CD4-positive, alpha-beta T cell treated with Interleukin-12 subunit alpha and Interleukin-12 subunit beta, for 1 hour (primary cell): ENCODE data around the gene CACNA1B.

Source experiments
- DNase-seq: peaks from one replicate; pipeline ENCODE4 v3.0.0-alpha.2; 2020

Gene CACNA1B

DNA sequence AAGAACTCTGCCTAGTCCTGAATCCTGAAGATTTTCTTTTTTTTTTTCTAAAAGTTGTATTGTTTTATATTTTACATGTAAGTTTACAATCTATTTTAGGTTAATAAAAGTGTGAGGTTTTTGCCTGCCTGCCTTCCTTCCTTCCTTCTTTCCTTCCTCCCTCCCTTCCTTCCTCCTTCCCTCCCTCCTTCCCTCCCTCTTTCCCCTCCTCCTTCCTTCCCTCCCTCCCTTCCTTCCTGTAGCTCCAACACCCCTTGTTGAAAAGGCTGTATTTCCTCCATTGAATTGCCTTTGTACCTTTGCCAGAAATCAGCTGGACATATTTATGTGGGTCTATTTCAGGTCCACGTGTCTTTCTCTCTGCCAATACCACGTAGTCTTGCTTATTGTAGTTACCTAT is 46.6 kb downstream of the CACNA1B start:
- no peak for DNase-seq

DNA sequence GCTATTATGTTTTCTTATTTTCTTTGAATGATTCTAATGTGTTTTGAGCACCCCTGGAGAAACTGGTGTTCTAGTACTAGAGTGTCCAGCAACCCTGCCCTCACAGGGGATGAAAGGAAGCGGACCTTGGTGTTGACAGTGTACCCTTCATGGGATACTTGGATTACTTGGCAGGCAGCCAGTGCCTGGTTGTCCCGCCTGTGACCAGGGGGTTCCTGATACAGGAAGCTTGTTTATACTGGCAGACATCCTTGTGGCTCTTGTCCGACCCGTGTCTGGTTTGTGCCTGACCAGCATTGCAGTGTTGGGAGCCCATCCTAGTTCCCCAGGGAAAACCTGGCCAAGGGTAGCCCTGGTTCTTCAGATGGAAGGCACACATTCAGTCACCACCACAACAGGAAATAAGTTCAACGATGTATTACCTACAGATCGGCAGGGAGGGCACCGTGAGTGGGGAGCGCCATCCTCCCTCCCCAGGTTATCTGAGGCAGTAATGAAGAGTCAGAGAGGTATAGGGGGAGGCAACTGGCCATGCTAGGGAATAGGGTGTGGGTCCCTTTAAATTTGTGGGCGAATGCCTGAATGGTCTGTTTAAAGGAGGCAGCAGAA is 47.3 kb downstream of the CACNA1B start:
- no peak for DNase-seq

DNA sequence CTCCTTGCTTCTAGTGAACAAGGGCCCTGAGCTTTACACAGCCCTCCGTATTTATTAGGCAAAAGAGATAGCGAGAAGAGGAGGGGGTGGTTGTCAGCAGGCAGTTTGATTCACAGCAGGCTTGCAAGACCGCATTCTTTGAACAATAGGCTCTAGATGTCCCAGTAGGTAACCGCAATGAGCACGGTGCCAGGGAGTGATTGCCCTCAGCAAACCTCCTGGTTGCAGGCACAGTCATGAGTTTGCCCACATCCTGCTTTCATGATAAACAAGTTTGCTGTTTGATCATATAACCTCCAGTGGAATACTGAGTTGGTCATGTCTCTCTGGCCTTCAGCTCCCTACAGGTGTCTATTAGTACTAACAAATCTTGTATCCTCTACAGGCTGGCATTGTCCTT is 66.1 kb downstream of the CACNA1B start:
- no peak for DNase-seq

DNA sequence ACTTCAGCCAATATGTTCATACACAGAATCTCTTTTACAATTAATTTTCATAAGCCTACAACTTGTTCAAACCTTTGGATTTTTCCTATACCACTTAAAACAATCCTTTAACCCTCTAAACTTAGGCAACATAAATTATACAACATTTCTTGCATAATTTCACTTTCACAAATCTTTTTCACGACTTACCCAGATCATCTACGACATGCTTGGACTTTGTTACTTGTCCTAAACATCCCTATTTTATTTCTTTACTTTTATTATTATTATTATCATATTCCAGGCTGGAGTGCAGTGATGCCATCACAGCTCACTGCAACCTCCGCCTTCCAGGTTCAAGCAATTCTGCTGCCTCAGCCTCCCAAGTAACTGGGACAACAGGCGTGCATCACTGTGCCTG is 68.0 kb downstream of the CACNA1B start:
- DNase-seq, result no peak

DNA sequence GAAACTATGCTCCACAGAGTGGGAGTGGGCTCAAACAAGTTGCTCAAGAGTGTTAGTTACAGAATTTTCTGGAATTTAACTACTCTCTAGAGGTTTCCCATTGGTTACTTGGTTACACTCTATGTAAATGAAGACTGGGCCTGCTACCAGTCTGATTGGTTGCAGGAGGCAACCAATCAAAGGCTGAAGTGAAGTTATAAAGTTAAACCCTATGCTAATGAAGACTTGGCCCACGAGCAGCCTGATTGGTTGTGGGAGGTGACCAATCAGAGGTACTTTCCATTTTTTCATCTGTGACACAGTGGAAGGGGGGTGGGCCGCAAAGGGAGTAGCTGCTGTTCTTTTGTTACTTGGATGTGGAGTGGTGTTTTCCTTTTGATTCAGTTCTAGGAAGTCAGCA is 69.4 kb downstream of the CACNA1B start:
- DNase-seq, result no peak

DNA sequence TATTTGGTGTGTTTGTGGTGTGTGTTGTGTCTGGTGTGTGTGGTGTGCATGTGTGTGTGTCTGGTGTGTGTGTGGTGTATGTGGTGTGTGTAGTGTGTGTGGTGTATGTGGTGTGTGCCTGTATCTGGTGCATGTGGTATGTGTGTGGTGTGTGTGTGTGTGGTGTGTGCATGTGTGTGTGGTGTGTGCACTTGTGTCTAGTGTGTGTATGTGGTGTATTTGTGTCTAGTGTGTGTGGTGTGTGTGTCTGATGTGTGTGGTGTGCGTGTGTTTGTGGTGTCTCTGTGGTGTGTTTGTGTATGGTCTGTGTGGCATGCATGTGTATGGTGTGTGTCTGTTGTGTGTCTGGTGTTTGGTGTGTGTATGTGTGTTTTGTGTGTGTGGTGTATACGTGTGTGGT is 71.1 kb downstream of the CACNA1B start:
- no peak for DNase-seq

DNA sequence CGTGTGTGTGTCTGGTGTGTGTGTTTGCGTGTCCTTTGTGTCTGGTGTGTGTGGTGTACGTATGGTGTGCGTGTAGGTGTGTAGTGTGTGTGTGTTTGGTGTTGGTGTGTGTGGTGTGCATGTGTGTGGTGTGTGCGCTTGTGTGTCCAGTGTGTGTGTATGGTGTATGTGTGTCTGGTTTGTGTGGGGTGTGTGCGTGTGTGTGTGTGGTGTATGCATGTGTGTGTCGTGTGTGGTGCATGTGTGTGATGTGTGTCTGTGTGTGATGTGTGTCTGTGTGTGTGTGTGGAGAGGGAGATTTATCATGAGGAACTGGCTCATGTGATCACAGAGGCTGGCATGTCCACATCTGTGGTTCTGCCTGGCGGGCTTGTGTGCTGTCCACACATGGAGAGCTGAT is 71.7 kb downstream of the CACNA1B start:
- DNase-seq, result no peak

DNA sequence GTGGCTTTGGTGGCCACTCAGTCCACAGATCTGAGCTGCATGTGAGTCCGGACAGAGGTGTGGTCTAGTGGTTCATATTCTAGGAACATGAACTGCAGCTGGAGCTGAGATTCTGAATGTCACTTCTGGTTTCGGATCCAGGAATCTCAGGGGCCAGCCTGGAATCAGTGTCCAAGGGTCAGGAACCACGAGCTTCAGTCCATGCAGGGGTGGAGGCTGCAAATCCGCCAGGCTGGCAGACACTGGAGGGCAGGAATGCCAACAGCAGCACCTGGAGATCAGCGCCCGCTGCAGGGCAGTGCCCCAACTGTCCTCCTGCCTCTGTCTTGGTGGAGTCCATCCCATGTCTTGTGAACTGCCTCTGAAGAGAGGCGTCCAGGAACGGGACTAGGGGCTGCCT is 73.5 kb downstream of the CACNA1B start:
- DNase-seq, result no peak

DNA sequence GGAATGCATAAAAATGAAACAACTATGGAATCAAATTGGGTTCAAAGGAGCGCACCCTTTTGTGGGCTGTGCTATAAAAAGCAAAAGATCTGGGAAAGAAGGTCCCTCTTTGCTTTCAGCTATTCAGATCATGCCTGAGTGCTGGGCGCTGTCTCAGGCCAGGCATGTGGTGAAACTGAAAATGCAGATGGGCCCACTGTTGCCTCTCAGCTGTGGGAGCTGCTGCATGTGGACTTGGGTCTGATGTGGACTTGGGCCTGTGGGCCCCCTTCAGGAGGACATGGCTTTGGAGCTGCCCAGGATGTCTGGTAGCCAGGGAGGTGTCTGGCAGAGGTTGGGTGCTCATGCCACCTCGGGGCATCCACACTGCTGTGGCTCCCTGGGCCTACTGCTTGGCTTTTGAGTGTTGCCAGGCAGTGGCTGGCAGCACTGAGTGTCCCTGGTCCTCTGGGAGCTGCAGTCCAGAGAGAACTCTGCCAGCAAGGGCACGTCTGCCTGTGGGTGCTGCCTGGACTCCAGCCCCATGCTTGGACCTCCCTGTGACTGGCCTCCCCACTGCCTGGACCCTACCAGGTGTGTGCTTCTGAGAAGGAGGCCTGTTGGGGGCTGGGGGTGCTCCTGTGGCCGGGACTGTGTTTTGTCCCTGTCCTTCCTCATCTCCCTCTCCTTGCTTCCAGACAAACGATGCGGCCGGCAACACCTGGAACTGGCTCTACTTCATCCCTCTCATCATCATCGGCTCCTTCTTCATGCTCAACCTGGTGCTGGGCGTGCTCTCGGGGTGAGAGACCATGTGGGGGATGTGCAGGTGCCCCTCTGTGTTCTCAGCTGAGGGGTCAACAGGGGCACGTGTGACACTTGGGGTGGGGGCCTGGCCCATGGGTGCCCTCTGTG is 74.3 kb downstream of the CACNA1B start:
- no peak for DNase-seq

DNA sequence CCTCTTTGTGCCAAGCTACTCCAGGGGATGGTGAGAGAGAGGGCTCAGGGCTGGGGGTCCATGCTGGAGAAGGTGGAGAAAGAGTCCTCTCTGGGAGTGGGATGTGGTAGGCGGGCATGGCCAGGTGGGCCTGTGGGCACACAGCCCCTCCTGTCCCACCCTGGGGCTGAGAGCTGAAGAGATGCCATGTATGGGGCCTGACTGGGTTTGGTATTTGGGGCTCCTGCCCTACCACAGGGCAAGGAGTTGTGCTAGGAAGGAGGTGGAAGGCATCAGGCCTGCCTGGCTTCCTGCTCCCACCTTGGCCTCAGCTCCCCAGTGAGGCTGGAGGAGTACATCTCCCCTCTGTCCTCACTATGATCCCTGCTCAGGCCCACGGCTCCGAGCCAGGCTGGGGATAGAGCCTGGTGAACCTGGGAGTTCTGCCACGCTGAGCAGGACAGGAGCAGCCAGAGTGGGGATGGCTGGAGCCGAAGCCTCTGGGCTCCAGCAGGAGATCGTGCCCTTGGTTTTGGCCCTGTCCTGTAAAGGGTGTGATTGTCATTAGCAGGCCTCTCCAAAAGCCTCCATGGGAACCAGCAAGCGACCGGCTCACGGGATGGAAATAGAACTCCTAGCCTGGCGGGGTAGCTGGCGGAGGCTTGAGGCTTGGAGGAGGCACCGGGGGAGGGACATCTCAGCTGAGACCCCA is 75.5 kb downstream of the CACNA1B start:
- no peak for DNase-seq

DNA sequence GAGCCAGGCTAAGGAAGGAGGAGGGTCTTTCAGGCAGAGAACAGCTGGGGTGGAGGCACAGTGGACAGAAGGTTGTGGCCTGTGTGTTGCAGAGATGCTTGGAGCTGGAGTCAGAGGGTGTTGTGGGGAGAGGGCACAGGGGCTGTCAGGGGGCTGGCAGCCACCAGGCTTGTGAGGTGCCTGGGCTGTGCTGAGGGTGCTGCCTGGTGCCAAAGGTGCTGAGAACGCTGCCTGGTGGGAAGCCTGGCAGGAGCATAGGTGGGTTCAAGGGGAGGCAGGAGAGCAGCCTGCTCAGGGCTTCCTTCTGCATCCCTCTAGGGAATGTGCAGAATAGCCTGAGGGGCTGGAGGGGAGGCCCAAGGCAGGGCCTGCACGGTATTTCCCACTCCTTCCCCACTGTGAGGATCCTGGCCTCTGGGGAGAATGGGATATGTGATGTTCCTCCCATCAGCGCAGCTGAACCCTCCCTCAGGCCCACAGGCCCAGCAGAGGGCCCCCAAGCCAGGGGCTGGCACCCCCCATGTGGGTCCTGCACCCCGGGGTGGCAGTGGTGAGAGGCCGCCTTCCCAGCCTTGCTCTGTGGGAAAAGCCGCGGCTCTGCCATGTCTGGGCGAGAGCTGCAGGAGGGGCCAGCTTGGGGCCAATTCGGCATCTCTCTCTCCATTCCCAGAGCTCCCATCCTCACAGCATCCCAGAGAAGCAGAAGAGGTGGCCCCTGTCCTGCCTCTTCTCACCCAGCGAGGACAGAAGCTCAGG is 76.3 kb downstream of the CACNA1B start:
- DNase-seq, result no peak

DNA sequence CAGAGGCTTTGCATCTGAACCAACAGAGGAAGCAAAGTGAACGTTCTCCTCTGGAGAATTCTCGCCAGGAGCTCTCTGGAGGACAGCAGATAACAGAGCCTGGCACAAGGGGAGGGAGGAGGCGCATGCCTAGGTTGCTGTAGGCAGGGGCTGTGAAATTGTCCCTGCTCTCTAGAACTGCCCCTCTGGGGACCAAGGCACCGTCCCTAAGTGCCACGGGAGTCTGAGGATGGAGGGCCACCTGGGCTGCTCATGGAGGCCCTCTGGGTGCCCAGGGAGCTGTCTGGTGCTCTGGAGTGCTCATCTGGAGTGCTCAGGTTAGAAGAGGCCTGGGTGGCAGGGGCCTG is 77.6 kb downstream of the CACNA1B start:
- no peak for DNase-seq

DNA sequence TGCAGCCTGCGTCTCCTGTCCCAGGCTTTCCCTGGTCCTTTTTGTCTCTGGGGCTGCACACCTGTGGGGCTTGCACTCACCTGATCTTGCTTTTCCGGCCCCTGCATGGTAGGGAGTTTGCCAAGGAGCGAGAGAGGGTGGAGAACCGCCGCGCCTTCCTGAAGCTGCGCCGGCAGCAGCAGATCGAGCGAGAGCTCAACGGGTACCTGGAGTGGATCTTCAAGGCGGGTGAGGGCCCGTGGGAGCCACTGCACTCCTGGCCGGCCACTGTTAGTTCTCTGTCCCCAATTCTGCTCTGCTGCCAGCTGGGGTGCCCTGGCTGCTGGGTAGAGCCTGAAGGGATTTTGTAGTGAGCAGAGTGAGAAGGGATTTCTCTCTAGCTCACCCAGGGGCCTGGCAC is 78.0 kb downstream of the CACNA1B start:
- no peak for DNase-seq

DNA sequence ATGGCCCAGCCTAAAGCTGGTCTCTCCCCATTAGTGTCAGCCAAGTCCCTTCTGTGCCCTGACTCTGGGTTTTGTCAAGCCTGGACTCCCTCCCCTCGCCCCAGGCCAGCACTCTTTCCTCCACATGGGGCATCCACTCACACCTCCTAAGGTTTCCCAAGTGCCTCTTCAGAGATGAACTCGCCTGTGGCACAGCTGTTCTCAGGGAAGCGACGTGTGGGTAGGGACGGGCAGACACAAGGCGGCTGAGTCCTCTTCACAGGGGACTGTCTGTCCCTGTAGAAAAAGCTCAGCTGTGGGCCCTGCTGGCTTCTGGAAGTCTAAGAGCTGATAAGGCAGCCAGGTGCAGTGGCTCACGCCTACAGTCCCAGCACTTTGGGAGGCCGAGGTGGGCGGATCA is 78.5 kb downstream of the CACNA1B start:
- no peak for DNase-seq

DNA sequence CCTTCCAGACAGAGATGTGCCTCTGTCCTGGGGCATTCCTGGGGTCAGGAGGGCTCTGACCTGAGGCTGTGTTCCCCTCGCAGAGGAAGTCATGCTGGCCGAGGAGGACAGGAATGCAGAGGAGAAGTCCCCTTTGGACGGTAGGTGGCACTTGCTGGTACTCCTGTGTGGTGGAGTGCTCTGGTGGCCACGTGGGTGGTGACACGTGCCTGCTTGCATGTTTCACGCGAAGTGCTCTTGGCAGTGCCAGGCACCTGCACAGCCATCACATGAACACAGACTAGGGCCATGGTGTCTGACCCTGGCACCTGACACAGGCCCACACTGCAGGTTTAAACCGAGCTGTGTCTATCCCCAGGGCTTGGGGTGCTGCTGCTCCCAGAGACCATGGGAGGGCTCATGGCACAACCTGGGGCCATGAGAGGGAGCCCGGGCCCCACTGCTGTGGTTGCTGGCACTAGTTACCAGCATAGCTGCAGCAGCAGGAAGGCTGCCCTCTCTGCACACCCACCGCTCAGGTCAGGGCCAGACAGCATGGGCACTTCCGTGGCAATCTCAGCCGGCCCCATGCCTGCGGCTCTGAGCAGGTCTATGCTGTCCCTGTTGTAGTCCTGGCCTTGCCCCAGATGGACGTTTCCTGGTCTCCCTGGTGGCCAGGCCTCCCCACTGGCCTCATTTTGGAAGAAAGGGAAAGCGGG is 79.3 kb downstream of the CACNA1B start:
- no peak for DNase-seq

DNA sequence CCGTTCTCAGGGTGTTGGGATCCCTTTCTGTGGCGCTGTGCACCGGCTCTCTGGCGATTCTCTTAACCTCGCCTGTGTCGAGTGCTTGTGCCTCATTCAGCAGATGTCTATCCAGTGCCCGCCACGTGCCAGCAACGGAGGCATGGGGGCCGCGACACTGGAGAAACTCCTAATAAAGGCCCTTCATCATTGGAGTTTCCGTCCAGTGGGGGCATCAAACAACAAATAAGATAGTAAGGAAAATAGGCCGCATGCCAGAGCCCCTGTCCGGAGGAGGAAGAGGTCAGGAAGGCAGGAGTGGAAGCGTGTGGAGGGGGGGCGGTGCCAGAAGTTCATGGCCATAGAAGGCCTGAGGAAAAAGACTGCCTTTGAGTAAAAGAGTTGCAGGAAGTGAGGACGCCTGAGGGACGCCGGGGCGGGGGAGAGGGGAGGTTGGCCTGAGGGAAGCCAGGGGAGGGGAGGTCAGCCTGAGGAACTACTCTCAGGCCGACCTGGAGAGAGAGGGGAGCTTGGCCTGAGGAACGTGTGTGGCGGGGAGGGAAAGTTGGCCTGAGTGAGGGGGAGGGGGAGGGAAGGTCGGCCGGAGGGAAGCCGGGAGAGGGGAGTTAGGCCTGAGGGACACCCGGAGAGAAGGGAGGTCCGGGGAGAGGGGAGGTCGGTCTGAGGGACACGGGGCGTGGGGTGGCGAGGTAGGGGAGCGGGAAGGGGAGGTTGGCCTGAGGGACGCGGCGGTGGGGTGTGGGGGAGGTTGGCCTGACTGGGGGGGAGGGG is 82.2 kb downstream of the CACNA1B start:
- no peak for DNase-seq

DNA sequence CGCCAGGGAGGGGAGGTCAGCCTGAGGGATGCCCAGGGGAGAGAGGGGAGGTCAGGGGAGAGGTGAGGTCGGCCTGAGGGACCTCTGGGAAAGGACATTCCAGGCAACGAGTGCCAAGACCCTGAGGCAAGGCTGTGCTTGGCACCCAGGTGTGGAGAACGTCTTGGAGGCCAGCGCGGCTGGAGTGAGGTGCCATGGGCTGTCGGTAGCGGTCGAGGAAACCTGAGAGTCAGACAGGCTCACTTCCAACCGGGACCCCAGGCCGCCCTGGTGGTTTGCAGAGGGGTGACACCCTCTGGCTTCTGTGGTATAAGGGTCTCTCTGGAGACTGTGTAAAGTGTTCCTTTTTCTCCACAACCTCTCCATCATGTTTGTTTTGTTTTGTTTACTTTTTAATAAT is 82.9 kb downstream of the CACNA1B start:
- DNase-seq, result no peak

DNA sequence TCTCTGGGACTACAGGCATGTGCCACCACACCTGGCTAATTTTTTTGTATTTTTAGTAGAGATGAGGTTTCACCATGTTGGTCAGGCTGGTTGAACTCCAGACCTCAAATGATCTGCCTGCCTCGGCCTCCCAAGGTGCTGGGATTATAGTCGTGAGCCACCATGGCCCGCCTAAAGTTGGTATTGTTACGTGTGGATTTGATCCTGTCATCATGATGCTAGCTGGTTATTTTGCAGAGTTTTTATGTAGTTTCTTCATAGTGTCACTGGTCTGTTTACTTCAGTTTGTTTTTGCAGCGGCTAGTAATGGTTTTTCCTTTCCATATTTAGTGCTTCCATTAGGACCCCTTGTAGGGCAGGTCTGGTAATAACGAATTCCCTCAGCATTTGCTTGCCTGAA is 85.9 kb downstream of the CACNA1B start:
- DNase-seq, result no peak

DNA sequence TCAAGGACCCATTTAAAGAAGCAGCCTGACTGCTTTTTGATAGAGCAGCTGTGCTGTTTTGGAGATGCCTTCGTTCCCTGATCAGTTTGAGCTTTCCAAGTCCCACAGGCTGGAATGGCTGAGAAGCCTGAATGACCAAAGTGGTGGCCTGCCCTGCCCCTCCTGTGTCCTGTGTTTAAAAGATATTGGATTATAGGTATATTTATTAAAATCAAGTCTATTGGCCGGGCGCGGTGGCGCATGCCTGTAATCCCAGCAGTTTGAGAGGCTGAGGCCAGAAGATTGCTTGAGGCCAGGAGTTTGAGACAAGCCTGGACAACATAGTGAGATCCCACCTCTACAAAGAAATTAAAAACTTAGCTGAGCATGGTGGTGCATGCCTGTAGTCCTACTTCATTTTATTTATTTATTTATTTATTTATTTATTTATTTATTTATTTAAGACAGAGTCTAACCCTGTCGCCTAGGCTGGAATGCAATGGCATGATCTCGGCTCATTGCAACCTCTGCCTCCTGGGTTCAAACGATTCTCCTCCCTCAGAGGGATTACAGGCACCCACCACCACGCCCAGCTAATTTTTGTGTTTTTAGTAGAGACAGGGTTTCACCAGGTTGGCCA is 87.7 kb downstream of the CACNA1B start:
- no peak for DNase-seq

DNA sequence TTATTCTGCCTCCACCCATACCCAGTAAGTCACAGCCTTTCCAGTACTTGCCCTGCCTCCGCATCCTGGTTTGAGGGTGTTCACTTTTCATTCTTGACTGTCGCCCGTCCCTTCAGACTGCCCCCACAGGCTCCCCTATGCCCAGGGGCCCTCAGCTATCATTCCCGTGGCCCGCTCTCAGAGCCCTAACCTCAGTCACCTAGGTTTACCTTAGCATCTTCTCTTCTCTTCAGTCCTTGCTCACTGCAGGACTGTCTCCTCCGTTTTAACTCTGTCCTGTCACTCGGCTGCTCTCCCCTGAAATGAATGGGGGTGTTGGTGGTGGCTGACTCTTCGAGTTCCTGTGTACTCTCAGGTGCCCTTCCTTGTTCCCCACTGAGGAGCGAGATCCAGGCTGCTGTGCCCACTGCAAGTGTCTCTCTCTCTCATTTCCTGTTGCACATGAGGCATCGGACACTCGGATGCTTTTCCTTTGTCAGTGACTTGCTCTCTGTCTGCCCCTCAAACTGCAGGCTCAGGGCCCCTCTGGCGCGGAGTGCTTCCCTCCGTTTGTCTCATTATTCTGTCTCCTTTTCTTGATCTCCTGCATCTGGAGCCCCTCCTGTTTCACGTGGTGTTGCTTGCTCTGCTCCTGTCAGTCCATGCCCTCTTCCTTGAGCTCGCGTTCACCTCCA is 89.8 kb downstream of the CACNA1B start:
- DNase-seq, result no peak

DNA sequence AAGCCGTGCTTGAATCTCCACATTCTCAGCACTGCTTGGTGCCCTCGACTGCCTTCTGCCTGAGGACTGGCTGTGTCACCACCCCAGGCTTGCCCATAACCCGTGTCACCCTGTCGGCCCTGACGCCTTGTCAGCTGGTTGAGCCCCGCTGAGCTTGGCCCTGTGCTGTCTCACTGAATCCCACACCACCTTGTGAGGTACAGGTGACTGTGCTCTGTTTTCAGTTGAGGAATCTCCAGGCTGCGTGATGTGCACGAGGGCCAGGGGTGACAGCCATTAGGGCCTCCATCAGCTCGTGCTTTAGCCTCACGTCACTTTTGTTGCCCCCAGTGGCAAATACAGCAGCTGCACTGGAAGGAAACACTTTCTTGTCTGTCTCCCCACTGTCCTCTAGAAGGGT is 90.7 kb downstream of the CACNA1B start:
- no peak for DNase-seq
